CD4-positive, alpha-beta T cell treated with Interleukin-2 at 100 ng/mL for 4 hours (primary cell): Measurements from ENCODE around the gene IGDCC3.
"Not testable (repeated sequence)": the region's sequence is repeated elsewhere in the genome, so short reads cannot be mapped to it uniquely, and the experiment has no call there.

Source experiments
- DNase-seq: peaks from one replicate; pipeline ENCODE4 v3.0.0-alpha.2; 2020; ENCODE audit warnings: low spot score

IGDCC3 gene

DNA sequence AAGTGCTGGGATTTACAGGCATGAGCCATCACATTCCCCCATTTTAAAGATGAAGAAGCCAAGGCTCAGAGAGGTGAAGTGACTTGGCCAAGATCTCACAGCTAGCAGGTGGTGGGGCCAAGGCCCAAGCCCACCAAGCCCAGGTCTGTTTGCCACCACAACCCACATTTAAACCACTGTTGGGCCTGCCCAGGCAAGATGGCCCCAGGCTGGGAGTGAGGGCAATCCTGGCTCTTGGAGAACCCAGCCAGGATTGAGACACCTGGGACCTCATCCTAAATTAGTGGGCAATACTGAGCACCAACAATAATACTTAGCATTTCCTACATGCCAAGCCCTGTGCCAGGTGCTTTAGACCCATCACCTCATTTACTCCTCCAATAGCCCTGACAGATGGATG, 6.9 kb downstream of the IGDCC3 start:
- DNase-seq, result no peak

DNA sequence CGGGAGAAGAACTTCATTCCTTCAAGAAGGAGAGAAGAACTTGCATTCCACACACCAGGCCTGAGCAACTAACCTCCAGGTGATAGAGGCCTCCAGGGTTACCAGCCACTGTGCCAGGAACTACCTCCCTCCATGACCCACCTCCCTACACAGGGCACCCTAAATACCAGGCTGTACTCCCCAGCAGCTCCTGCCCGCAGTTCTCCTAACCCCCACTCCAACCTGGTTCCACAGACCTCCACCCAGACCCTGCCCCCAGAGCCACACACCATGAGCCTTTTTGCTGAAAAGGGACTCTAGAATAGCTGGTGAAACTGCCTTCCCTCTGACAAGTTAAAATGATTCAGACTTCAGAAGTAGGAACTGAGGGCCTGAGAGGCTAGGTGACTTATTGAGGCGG, 8.2 kb downstream of the IGDCC3 start:
- no peak for DNase-seq

DNA sequence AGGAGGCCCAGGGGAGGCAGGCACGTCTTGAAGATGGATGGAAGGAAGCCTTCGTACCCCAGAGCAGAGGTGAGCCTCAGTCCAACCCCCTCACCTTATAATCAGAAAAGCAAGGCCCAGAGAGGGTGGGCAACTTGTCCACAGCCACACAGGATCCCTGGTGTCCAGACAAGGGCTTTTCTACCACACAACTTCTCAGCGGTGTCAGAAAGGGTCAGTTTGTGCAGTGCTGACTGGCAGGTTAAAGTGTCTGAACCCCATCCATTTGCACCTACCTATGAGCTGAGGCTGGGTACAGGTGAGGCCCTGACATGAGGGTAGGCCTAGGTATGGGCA, 8.6 kb downstream of the IGDCC3 start:
- DNase-seq, result no peak

DNA sequence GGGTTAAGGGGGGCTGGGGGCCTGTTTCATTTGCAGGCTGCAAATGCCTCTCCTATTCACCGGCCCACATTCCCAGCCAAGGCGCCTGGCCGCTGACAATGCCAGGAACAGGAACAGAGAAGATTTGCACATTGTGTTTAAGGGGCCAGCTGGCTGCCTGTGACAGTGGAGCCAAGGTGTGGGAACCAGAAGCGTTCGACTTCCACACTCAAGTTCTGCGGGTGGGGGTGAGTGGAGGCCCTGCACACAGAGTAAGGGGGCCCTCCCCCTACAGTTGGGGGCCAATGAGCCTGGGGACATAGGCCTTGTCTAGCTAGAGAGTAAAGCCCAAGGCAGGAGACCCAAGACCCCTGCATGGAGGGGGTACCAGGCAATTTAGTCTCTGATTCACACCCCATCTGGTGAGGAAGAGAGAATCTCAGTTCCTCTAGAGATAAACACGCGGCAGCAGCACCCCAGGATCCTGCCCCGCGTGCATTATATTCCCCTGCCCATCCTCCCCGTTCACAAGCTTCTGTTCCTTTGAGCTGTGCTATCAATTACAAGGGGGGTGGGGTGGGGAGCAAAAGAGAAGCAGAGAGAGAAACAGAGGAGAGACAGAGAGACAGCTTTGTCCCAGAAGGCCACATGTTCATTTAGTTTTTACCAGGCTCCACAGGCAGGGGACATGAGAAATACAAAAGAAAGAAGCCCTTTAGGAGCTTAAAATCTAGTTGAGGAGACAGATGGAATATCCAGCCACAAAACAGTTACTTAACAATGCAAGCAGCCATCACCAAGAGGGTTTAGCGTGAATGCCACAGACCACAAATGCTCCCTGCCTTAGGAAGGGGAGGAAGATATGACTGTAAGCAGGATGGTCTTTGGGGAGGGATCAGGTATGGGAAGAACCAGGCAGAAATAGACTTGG, 9.2 kb downstream of the IGDCC3 start:
- no peak for DNase-seq

DNA sequence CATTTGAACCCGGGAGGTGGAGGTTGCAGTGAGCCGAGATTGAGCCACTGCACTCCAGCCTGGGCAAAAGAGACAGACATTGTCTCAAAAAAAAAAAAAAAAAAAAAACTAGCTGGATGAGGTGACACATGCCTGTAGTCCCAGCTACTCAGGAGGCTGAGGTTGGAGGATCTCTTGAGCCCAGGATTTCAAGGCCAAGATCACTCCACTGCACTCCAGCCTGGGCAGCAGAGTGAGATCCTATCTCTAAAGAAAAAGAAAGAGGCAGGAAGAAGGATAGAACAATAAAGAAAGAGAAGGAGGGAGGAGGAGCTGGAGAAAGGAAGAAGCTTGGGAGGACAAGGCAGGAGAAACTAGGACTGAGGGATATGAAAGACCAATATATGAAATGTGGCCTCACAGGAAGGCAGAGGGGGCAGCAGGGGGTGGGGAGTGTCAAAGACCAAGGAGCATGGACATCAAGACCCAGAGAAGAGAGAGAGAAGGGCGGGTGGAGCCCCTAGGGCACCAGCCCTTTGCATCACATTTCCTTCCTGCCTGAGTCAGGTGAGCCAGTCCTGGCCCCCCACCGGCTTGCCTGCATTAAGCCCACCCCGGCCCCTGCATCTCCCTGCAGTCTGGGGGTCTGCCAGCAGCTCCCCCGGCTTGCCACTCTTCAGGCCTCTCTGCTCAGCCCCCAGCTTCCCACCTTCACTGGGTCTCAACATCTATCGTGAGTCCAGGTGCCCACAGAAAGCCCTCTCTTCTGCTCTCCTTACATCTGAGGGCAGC, 11.5 kb downstream of the IGDCC3 start:
- DNase-seq, result no peak

DNA sequence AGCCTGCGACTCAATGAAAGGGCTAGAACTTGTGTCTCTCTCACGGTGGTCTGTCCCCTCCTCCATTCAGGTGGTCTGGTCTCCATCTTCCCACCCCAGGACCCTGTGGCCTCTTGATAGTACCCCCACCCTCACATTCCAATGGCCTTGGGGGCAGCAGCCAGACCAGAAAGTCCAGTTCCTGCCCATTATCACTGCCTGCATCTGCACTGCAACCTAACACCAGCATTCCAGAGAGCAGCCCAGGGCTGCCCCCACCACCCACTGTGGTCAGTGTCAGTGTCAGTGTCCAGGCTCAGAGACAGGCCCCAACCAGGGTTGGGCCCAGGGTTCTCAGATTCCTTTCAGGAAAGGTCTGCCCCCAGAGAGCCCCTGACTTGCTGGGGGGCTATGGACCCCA, 12.6 kb downstream of the IGDCC3 start:
- no peak for DNase-seq

DNA sequence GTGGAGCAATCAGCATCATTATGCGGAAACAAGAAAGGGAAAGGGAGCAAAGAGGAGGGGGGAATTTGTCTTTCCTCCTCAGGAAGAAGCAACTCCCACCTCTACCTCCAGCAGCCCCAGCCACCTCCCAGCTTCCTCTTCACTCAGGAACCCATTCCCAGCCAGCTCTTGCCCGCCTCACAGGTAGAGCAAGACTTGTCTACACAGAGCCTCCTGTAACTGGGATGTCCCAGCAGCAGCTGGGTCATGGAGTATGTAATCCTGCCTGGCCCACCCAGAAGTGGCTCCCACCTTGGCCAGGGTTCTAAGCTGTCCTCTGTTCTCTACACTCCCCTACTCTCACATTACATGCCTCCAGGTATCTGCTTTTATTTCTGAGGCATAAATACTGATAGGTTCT, 14.0 kb downstream of the IGDCC3 start:
- no peak for DNase-seq

DNA sequence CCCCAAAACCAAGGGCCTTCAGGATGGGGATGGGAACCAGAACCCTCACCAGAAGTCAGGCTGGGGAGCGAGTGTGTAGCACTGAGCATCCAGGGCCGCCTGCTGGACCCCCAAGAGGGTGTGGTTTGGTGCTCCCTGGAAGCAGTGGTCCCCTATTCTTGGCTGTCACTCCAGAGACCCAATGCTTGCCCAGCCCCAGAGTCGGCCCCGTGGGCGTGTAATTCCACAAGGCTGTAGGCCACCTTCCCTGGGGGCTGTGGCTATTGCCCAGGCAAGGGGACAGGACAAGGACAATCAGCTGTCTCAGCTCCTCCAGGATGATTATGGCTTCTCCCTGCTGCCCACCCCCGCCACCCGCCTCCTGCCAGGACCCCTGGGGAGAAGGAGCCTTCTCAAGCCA, 14.5 kb downstream of the IGDCC3 start:
- no peak for DNase-seq

DNA sequence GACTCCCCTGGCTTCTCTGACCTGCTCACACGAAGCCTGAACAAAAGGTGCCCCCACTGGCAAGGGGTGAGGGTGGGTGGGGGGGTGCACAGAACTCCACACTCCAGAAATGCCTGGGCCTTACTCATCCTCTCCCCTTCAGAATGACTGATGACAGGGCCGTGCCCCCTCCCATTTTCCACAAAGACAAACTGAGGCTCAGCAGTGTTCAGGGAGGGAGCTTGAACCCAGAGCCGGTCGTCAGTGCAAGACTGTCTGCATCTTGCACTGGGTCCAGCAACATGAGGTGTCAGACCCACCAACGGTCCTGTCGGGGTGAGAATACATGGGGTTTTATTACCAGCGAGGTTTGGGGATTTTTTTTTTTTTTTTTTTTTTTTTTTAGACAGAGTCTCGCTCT, 15.3 kb downstream of the IGDCC3 start:
- no peak for DNase-seq

DNA sequence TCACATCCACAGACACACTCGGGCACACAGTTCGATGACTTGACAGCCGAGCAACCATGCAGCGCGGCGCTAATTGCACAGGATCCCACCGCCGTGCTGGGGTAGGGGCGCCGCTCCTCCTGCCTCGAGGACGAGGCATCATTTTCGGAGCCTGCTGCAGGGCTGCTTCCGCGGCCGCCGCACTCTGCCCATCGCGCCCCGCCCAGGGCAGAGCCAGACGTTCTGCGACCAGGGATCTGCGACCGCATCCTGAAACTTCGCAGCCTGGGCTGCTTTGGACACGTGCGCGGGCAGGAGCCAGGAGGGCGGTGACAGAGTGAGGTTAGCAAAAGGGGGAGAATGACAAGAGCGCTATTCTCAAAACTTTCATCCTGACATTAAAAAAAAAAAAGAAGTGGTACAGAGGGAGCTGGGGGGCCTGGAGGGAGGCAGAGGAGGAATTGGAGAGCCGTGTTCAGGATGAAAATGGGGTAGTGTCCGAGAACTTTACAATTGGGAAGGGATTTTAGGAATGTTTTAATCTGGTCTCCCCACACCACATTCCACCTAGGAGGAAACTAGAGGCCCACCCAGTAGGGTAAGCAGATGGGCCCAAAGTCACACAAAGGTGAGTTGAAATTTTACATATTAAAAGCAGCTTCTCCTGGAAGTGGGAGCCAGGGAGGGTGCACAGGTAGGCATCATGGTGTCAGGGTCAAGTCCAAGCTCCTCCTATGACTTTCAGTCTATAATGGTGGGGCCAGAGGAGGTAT, 15.9 kb downstream of the IGDCC3 start:
- DNase-seq, result no peak

DNA sequence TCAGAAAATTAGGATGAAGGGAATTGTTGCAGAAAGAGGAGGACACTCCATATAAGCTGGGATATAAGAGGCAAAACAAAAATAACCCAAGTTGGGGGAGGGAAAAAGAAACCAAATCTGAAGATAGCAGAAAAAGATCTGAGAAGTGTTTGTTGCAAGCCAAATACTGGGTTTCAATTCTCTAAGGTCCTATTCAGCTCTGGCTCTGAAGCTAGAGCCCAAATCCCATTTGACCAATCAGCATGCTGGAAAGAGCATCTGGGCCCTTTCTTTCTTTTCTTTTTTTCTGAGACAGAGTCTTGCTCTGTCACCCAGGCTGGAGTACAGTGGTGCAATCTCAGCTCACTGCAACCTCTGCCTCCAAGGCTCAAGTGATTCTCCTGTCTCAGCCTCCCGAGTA, 17.3 kb downstream of the IGDCC3 start:
- DNase-seq, result no peak

DNA sequence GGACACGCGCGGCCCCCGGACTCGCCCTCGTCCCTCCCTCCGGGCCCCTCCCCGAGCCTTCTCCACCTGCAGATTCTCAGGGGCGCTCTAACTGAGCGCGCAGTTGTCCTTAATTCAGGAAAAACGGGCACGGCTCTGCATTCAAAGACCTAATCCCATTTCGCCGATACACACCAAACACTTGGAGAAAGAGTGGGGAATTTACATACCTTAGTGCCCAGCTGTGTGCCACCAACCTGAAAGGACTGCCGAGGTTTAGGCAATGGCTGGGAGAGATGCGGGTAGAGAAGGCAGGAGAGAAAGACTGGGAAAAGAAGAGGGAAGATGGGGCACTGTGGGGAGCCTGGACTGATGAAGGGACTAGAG, 21.8 kb downstream of the IGDCC3 start:
- no peak for DNase-seq

DNA sequence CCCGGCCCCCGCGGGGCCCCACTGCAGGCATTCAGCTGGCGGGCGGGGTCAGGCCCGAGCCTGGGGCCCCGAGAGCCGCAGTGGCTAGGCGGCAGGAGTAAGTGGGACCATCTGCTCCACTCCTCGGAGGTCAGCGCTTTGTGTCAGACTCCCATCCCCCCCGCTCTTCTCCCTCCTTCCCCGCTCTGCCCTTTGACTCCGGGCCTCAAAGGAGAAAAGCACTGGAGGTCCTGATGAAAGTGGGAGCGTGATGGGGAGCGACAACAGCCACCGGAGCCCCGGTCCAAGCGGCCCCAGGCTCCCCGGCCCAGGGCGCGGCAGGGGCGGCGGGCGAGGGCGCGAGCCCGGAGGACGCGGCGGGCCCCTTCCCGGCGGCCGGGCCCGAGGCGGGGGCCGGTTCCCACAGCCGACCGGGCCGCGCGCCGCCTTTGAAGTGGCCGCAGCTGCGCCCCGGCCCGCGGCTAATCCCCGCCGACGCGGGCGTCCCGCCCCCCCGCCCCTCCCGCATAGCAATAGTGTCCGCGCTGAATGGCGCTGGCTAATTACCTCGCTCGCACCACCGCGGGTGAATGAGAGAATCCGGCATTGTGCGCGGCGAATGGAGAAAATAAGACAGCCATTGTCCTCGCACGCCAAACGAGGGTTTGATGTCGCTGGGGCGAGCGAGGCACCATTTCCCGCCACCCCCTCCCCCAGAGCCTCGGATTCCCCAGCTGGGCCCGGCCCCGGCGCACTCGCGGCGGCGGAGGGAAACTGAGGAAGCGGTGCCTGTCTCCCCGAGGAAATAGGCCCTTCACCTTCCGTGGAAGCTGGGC, 22.4 kb downstream of the IGDCC3 start:
- DNase-seq, result no peak

DNA sequence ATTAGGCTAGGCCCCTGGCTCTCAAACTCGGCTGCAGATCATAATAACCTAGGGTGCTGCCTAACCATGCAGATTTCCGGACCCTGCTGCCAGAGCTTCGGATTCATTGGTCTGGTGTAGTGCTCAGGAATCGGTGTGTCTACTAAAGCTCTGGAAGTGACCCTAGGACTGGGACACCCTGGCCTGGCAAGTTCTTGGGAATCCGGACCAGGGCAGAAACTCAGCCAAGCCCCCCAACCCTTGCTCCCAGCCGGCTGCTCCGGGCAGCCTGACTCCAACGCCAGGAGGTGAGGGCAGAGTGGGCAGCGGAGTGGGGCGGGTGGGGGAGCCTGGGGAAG, 23.0 kb downstream of the IGDCC3 start:
- no peak for DNase-seq

DNA sequence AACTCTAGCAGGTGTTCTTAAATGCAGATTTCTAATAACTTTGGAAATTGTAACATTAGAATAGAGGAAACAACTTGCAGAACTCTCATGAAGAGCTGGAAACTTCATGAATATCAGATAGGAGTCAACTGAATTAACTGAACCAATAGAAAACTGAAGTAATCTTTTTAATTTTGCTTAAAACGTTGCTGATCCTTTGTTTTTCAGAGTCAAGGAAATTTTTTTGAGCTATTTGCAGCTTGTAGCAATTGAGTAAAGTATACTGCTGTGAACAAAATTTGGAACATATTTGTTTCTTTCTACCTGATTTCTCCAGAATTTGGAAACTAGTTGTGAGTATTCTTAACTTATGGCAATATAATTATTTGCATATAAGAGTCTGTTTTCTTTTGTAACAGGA, 25.8 kb downstream of the IGDCC3 start:
- DNase-seq, result not testable (repeated sequence)

DNA sequence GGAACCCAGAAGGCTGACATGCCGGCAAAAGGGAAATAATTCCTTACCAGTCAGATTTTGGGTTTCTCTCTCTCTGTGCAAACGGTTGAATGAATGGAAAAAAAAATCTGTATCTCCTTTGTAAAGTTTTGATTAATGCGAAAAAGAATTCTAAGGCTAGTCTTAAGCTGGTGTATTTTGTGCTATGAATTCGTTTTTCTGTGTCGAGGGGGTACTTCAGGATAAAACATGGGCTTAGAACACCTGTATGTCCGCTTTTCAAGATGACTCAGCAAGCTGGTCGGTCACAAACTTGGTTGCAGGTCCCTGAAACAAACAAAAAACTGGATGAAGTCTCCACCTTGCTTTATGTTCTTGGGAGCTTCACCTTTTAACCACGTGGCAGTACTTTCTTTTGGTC, 28.5 kb downstream of the IGDCC3 start:
- no peak for DNase-seq

DNA sequence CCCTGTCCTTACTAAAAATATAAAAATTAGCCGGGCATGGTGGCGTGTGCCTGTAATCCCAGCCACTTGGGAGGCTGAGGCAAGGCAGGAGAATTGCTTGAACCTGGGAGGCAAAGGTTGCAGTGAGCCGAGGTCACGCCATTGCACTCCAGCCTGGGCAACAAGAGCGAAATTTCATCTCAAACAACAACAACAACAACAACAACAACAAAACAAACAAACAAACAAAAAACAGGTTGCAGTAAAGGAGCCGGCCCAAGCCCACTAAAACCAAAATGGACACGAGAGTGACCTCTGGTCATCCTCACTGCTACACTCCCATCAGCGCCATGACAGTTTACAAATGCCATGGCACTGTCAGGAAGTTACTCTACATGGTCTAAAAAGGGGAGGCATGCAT, 30.0 kb downstream of the IGDCC3 start:
- DNase-seq, result not testable (repeated sequence)

DNA sequence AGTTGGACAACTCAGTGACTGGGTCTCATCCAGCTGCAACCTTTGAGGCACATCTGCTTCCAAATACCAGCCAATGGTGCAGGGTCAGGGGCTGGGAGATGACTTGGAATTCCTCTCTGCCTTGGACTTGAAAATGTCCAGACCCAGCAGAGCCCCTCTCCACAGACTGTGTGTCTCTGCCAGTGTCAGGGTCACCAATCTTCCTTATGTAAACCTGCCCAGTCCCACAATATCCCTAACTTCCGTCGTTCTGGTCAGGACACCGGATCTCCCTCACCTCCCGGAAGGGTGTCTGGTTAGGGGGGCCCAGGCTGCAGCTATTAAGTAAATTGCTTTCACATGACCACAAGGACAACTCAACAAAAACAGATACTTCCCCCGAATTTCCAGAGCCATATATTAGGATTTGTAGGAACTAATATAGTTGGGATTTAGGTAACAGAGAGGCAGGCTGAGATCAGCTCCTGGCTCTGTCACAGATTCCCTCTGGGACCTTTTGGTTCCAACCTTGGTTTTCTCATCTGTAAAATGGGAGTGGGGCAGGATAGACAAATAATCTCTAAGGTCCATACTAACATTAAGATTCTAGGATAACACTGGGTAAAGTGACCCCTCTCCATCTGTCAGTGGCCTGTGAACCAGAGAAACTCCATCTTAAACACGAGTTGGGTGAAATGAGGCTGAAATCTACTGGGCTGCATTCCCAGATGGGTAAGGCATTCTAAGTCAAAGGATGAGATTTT, 30.8 kb downstream of the IGDCC3 start:
- no peak for DNase-seq

DNA sequence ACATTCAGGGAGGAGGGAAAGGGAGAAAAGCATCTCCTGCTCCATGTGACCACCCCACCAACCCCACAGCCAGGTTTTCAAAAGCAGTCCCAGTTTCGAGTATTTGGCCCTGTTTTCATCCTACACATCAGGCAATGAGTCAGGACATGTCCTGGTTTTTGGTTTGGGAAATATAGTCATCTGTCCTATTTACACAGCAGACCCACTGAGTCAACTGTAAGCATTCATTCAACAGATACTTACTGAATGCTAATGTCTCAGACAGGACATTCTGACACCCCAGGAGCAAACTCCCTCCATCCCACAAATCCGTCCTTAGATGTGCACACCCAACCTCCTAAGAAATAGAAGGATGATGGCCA, 32.9 kb downstream of the IGDCC3 start:
- DNase-seq, result no peak

DNA sequence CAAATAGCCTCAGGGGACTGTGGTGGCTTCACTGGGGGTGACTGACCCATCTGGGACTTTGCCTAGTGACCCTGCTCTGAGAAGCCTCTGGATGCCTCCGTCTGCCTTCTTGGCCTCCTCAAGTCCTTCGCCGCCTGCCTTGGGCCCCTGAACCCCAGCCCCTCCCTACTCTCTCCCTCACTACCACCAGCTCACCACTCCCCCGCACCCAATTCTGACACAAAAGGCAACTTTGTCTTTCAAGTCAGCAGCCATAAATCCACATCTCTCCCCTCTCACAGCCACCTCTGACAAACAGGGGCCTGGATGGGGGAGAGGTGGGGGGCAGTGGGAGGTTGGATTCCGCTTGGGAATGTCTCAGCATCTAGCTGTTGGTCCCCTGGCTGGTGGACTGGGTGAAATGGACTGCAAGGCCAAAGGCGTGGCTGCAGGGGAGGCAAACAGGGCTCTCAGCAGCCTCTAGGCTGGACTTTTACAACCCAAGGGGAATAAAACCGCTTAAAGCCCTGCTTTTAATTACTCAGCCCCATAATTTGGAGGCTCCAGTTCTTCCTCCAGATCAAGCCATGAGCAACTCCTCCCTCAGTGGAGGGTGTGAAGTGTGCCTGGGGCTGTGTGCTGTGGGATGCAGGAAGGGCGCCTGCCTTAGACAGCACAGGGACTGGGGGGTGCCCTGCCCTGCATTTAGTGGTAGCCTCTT, 33.4 kb downstream of the IGDCC3 start:
- DNase-seq, result no peak
